Mammary epithelial cell (primary cell): ENCODE data around the gene SPHK2.

Experiments
- EZH2 ChIP-seq: IDR thresholded peaks from 2 replicates; pipeline ENCODE4 v1.6.1; 2012; ENCODE audit warnings: low read length, inconsistent platforms, borderline replicate concordance
- TF ChIP-seq, protein P1 (sequence below), 2 donors: IDR thresholded peaks in 1 of 2; conservative IDR thresholded peaks in 1 of 2; 2 replicates each; pipeline ENCODE4 v1.5.1; 2011 to 2012; ENCODE audit warnings: inconsistent platforms in 2 of 2, low read length in 2 of 2, mild to moderate bottlenecking in 2 of 2, control low read depth in 1 of 2, low read depth in 1 of 2; ENCODE audit not compliant: insufficient read depth in 1 of 2; ENCODE audit errors: extremely low read depth in 1 of 2

- TF ChIP-seq, protein P1, sequence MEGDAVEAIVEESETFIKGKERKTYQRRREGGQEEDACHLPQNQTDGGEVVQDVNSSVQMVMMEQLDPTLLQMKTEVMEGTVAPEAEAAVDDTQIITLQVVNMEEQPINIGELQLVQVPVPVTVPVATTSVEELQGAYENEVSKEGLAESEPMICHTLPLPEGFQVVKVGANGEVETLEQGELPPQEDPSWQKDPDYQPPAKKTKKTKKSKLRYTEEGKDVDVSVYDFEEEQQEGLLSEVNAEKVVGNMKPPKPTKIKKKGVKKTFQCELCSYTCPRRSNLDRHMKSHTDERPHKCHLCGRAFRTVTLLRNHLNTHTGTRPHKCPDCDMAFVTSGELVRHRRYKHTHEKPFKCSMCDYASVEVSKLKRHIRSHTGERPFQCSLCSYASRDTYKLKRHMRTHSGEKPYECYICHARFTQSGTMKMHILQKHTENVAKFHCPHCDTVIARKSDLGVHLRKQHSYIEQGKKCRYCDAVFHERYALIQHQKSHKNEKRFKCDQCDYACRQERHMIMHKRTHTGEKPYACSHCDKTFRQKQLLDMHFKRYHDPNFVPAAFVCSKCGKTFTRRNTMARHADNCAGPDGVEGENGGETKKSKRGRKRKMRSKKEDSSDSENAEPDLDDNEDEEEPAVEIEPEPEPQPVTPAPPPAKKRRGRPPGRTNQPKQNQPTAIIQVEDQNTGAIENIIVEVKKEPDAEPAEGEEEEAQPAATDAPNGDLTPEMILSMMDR (conservative IDR thresholded peaks at IDR 0.05 in 1 of 2, IDR thresholded peaks at IDR 0.05 in 1 of 2; ENCODE audit: extremely low read depth in 1 of 2, insufficient read depth in 1 of 2, low read depth in 1 of 2, low read length in 2 of 2) = no peak
- no peak for TF ChIP-seq EZH2
Observed at GRCh38 chr19:48631225-48631624, 11.9 kb downstream of the SPHK2 start.
